AG10803 (cell line): ENCODE measurements around the gene CMIP.
A peak's percentile ranks its signal among the peaks of the same experiment; 100 is the strongest.

ENCODE experiments used
- DNase-seq: peaks from one replicate; pipeline ENCODE4 v3.0.0; 2010; ENCODE audit warnings: low read depth
- H3K4me3 ChIP-seq: 2 replicates; pipeline ENCODE4 v1.5.1; 2011; ENCODE audit warnings: mild to moderate bottlenecking, low read length, control low read depth
- CTCF ChIP-seq: conservative IDR thresholded peaks from 2 replicates; pipeline ENCODE4 v1.5.1; 2011; ENCODE audit warnings: mild to moderate bottlenecking, low read length, control low read depth, inconsistent platforms

Gene CMIP

GRCh38 chr16:81612351-81613163, 167.9 kb downstream of the CMIP start:
- TF ChIP-seq CTCF: no peak
- H3K4me3 ChIP-seq: no peak overlapping the region
- DNase-seq: peak; percentile 77

- no peak for TF ChIP-seq CTCF
- no peak overlapping the region for H3K4me3 ChIP-seq
- no peak for DNase-seq
These were observed 169.6 kb downstream of the CMIP start for GRCh38 chr16:81614171-81614570.

- TF ChIP-seq CTCF: no peak
- DNase-seq: no peak
- no peak overlapping the region for H3K4me3 ChIP-seq
These were observed 170.2 kb downstream of the CMIP start for GRCh38 chr16:81614654-81615359.

- H3K4me3 ChIP-seq: no peak overlapping the region
- DNase-seq: no peak
- no peak for TF ChIP-seq CTCF
These were observed 170.8 kb downstream of the CMIP start for GRCh38 chr16:81615411-81615810.

- no peak for TF ChIP-seq CTCF
- DNase-seq: no peak
- no peak overlapping the region for H3K4me3 ChIP-seq
These were observed 171.2 kb downstream of the CMIP start for GRCh38 chr16:81615833-81616232.

- peak; percentile 81 for DNase-seq
- no peak for TF ChIP-seq CTCF
- H3K4me3 ChIP-seq: no peak overlapping the region
These were observed 171.9 kb downstream of the CMIP start for GRCh38 chr16:81616321-81617020.
